AG04450 (cell line): Measurements from ENCODE around the gene SCYL1. TPM values are rescaled to one million over a fixed set of nuclear protein-coding genes. Genes with fewer than 3 reads are reported as not detected.
A peak's percentile ranks its signal among the peaks of the same experiment; 100 is the strongest.

Experiments used
- CTCF ChIA-PET: fragments of 300-600, 350-600 bp; formaldehyde crosslinking; extraction: SDS; loops from one replicate; lab custom pipeline; 2022; ENCODE audit warnings: antibody characterized with exemption, inconsistent platforms; lab: Charles Lee
- POLR2A ChIA-PET: fragments of 350-600 bp; formaldehyde crosslinking; extraction: SDS; loops from one replicate; lab custom pipeline; 2021; ENCODE audit warnings: antibody characterized with exemption, inconsistent platforms; lab: Yijun Ruan, JAX
- DNase-seq: peaks from one replicate; pipeline ENCODE4 v3.0.0-alpha.2; 2011; ENCODE audit warnings: low read depth, low spot score
- H3K27ac ChIP-seq: one replicate; pipeline ENCODE4 v1.5.1; 2012; ENCODE audit warnings: low read depth, low read length, control low read depth
- H3K27me3 ChIP-seq: one replicate; pipeline ENCODE4 v1.6.0; 2012; ENCODE audit warnings: low read length; ENCODE audit not compliant: control insufficient read depth, insufficient read depth
- H3K4me3 ChIP-seq: 2 replicates; pipeline ENCODE4 v1.5.1; 2011; ENCODE audit warnings: mild to moderate bottlenecking, low read depth, low read length, control low read depth
- H3K9me3 ChIP-seq: 2 replicates; pipeline ENCODE4 v1.5.1; 2012; ENCODE audit warnings: low read length; ENCODE audit not compliant: control insufficient read depth, insufficient read depth
- polyA plus RNA-seq: library from polyadenylated mRNA; depleted of rRNA; stranded (reverse); fragments of >200 nt; gene quantifications from 2 replicates; pipeline ENCODE4 v1.2.3, GENCODE V29; 2011
- TF ChIP-seq, protein P1 (sequence below): IDR thresholded peaks from 2 replicates; pipeline ENCODE4 v1.5.1; 2011; ENCODE audit warnings: low read depth, low read length, control low read depth, inconsistent platforms

The SCYL1 gene
- polyA plus RNA-seq, 1 experiment = 60.9 TPM

DNA sequence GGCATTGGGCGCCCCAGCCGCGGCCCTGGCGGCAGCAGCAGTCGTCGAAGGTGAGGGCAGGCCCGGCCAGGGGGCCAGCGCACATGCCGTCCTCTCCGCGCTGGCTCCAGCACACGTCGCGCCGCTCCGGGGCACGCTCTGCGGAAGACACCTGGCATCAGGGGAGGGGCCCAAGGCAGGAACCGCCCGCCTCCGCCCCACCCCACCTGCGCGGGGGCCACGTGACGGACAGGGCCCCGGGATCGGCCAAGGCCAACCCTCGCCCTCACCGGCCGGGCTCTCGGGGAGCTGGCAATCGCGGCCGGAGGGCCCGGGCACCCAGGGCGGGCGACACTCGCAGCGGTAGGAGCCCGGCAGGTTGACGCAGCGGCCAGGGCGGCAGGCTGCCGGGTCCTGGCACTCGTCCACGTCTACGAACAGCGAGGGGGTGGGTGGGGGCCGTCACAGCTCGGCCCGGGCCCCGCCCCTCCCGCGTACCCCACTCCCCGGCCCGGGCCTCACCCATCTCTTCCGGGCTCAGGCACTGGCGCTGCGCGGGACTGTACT is 14.9 kb downstream of the SCYL1 start:
- ChIA-PET POLR2A (interaction anchor here (0.9 to 1.7 kb wide), 9 partner anchors 11 to 75 kb away, joined by 3 to 7 read pairs (median 4); partner anchors contain the start of genes FAM89B, MALAT1, MAP3K11 and PCNX3), CTCF (interaction anchor here (0.9 to 3.9 kb wide), 9 partner anchors 9 to 55 kb away, joined by 4 to 48 read pairs (median 11); partner anchors contain the start of genes EHBP1L1, FAM89B, KCNK7 and ZNRD2)
- peak overlapping the region; percentile 47 for H3K27ac ChIP-seq
- DNase-seq = no peak
- H3K27me3 ChIP-seq = no peaks in the 10 kb centered on the region
- peaks cover 5% of the 10 kb centered on the region; the same call in 1 of the 2 replicates for H3K9me3 ChIP-seq
- H3K4me3 ChIP-seq = peak overlapping the region; percentile 60
- TF ChIP-seq, protein P1, sequence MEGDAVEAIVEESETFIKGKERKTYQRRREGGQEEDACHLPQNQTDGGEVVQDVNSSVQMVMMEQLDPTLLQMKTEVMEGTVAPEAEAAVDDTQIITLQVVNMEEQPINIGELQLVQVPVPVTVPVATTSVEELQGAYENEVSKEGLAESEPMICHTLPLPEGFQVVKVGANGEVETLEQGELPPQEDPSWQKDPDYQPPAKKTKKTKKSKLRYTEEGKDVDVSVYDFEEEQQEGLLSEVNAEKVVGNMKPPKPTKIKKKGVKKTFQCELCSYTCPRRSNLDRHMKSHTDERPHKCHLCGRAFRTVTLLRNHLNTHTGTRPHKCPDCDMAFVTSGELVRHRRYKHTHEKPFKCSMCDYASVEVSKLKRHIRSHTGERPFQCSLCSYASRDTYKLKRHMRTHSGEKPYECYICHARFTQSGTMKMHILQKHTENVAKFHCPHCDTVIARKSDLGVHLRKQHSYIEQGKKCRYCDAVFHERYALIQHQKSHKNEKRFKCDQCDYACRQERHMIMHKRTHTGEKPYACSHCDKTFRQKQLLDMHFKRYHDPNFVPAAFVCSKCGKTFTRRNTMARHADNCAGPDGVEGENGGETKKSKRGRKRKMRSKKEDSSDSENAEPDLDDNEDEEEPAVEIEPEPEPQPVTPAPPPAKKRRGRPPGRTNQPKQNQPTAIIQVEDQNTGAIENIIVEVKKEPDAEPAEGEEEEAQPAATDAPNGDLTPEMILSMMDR = no peak

DNA sequence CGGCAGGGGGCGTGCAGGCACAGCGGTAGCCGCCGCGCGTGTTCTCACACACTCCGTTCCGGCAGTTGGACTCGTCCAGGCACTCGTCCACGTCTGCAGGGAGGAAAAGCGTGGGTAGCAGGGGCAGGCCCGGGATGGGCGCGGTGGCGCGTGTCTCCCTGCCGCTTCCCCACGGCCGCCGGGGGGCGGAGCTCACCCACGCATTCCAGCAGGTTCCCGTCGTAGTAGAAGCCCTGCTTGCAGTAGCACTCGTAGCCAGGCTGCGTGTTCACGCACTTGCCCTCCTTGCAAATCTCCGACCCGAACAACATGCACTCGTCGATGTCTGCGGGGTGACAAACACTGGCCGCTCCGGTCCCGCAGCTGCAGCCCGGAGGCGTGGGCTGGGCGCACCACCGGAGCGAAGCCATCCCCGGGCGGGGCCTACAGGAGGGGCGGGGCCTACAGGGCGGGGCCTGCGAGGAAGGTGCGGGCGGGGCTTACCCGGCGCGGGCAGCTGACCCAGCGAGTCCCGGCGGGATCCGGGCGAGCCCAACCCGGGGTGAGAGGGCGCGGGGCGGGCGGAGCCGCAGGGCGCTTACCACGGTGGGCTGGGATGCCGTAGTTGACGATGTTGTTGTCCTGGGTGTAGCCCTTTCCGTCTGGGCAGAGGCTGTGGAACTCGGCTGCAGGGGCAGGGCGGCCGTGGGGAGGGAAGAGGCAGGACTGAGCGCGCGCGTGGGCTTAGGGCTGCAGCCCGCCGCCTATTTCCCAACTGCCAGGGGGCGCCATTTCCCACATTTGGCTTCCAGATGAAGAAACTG is 15.6 kb downstream of the SCYL1 start:
- Histone ChIP-seq H3K27ac (peak overlapping the region; percentile 57), H3K4me3 (peak overlapping the region; percentile 60), H3K9me3 (peaks cover 5% of the 10 kb centered on the region; the same call in 1 of the 2 replicates), H3K27me3 (no peaks in the 10 kb centered on the region)
- ChIA-PET POLR2A (interaction anchor here (0.6 to 1.9 kb wide), 13 partner anchors 12 to 74 kb away, joined by 3 to 7 read pairs (median 4); partner anchors contain the start of genes FAM89B, MALAT1, MAP3K11 and PCNX3), CTCF (interaction anchor here (0.9 to 3.9 kb wide), 16 partner anchors 10 to 156 kb away, joined by 3 to 48 read pairs (median 6); partner anchors contain the start of genes EHBP1L1, FAM89B, KCNK7 and LTBP3)
- TF ChIP-seq, protein P1 = peak; percentile 83
- DNase-seq = peak; percentile 58

DNA sequence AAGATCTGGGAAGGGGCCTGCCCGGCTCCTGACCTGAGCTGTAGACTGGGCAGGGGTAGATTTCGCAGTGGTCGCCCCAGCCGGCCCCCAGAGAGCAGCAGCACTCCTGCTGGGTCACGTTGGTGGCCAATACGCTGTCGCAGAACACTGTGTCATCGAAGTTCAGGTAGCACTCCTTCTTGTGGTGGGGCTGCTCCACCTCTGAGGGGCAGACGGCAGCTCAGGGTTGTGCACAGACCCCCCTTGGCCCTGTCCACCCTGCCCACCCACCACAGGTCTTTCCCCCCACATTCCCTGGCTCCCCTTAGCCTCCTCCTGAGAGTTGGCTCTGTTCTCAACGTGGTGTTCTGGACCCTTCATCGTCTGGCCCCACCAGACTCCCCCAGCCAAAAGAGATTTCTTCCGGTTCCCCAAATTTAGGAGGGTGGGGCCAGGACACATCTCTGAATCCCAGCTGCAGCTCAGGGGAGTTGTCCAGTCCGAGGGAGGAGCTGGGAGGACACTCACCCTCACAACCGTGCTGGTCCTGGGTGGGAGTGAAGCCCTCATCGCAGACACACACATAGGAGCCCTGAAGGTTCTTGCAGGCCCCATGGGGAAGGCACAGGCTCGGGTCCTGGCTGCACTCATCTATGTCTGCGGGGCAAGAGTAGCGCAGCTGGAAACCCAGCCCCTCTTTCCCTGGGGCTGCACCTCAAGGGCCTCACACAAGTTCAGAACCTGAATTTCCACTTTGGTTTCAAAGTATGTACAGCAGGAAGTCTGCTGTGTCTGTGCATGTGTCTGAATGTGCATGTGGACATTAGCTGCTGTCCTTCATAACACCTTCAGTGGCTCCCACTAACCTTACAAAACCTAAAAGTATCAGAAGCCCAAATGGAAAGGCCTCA is 16.5 kb downstream of the SCYL1 start:
- H3K27ac ChIP-seq = peak overlapping the region; percentile 57
- ChIA-PET CTCF (interaction anchor here (0.6 to 3.9 kb wide), 15 partner anchors 11 to 157 kb away, joined by 3 to 48 read pairs (median 8); partner anchors contain the start of genes EHBP1L1, FAM89B, KCNK7 and LTBP3), POLR2A (interaction anchor here (0.6 to 1.9 kb wide), 11 partner anchors 10 to 66 kb away, joined by 3 to 7 read pairs (median 4); partner anchors contain the start of genes FAM89B and ZNRD2)
- peaks cover 5% of the 10 kb centered on the region; the same call in 1 of the 2 replicates for H3K9me3 ChIP-seq
- DNase-seq = no peak
- H3K27me3 ChIP-seq = no peaks in the 10 kb centered on the region
- peak overlapping the region; percentile 5; the same call in 1 of the 2 replicates for H3K4me3 ChIP-seq
- TF ChIP-seq, protein P1 = no peak

DNA sequence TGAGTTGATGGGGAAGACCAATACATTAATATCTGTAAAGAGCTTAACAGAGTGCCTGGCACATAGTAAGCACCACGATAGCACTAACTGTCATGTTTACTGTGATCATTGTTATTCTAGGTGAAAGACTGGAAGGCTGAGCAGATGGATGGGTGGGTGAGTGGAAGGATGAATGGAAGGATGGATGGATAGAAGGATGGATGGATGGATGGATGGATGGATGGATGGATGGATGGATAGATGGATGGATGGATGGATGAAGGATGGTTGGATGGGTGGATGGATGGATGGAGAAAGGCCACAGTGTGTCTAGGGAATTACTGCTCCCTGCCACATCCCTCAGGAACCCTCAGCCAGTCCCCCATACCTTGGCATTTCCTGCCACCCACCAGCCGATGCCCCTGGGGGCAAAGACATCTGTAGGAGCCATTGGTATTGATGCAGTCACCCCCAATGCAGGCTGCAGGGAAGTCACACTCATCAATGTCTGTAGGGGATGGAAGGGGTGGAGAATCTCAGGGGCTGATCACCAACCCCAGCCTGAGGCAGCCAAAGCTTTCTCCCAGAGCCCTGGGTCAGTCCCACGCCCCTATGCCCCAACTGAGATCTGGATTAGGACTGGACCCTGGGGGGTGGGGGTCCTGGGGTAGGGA is 18.0 kb downstream of the SCYL1 start:
- CTCF ChIA-PET = interaction anchor here (0.7 to 3.9 kb wide), 3 partner anchors 18 to 61 kb away, joined by 3 to 48 read pairs (median 28); partner anchors contain the start of gene KCNK7

More for the DNA sequence above, 18.0 kb downstream of the SCYL1 start:
- no peak overlapping the region for H3K27ac ChIP-seq
- DNase-seq = no peak
- TF ChIP-seq, protein P1 = no peak
- H3K9me3 ChIP-seq = peaks cover 5% of the 10 kb centered on the region; the same call in 1 of the 2 replicates
- H3K27me3 ChIP-seq = no peaks in the 10 kb centered on the region
- H3K4me3 ChIP-seq = no peak overlapping the region
- POLR2A ChIA-PET = interaction anchor here (0.6 to 1.1 kb wide), 3 partner anchors 14 to 148 kb away, joined by 3 to 4 read pairs (median 3); partner anchors contain the start of gene ZNRD2
